Measurements from ENCODE around the gene SAP25.

DNA sequence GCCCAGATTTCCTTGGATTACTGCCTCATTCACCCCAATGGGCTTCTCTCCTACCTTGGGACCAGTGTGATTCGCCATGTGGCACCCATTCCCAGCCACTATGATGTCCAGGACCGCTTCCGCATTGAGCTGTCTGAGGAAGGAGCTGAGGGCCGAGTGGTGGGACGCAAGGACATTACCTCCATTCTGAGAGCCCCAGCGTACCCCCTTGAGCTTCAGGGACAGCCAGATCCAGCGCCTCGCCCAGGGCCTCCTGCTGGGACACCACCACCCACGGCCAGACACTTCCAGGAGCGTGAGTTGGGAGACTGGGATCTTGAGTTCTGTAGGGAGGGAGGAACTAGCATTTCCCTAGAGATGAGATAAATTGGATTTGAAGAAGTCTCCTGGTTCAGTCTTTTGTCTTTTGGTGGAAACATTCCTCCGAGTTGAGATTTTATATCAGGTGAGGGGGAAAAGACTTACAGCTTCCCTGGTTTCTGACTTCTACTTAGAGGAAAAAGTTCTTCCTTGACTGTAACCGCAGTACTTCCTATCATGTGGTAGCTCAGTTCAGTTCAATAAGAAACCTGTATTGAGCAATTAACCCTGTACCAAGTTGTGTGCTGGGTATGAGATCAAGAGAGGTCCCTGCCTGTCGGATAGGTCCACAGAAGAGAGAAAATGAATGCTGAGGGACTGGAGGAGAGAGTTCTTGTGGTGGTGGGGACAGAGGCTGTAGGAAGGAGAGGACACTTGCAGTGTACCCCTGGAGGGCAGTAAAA is 39.9 kb upstream of the SAP25 start:
- no peak for TF ChIP-seq EZH2 (IDR thresholded peaks at IDR 0.05; ENCODE audit: borderline replicate concordance, low read length)
- TF ChIP-seq, protein P1, sequence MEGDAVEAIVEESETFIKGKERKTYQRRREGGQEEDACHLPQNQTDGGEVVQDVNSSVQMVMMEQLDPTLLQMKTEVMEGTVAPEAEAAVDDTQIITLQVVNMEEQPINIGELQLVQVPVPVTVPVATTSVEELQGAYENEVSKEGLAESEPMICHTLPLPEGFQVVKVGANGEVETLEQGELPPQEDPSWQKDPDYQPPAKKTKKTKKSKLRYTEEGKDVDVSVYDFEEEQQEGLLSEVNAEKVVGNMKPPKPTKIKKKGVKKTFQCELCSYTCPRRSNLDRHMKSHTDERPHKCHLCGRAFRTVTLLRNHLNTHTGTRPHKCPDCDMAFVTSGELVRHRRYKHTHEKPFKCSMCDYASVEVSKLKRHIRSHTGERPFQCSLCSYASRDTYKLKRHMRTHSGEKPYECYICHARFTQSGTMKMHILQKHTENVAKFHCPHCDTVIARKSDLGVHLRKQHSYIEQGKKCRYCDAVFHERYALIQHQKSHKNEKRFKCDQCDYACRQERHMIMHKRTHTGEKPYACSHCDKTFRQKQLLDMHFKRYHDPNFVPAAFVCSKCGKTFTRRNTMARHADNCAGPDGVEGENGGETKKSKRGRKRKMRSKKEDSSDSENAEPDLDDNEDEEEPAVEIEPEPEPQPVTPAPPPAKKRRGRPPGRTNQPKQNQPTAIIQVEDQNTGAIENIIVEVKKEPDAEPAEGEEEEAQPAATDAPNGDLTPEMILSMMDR (IDR thresholded peaks at IDR 0.05; ENCODE audit: low read length), result no peak

Measured in OCI-LY1 (cell line).